Activated effector memory CD4-positive, alpha-beta T cell treated with anti-CD3 and anti-CD28 coated beads, Interleukin-2, amount 50 U/mL, for 16 hours (primary cell): ENCODE results near the gene CHRDL1.
"Not testable (repeated sequence)": the region's sequence is repeated elsewhere in the genome, so short reads cannot be mapped to it uniquely, and the experiment has no call there.

ENCODE experiments used
- DNase-seq: peaks from one replicate; pipeline ENCODE4 v3.0.0-alpha.2; 2020

Gene CHRDL1, protein sequence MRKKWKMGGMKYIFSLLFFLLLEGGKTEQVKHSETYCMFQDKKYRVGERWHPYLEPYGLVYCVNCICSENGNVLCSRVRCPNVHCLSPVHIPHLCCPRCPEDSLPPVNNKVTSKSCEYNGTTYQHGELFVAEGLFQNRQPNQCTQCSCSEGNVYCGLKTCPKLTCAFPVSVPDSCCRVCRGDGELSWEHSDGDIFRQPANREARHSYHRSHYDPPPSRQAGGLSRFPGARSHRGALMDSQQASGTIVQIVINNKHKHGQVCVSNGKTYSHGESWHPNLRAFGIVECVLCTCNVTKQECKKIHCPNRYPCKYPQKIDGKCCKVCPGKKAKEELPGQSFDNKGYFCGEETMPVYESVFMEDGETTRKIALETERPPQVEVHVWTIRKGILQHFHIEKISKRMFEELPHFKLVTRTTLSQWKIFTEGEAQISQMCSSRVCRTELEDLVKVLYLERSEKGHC

GRCh38 chrX:110795645-110796406 lies at the start of gene CHRDL1:
CHRDL1 (minus strand) TSS chrX:110795817; CDS start chrX:110792181, 3,636 bp downstream.
- DNase-seq, result no peak

GRCh38 chrX:110836982-110837381 lies 41.4 kb upstream of the CHRDL1 start:
- DNase-seq, result no peak

DNA sequence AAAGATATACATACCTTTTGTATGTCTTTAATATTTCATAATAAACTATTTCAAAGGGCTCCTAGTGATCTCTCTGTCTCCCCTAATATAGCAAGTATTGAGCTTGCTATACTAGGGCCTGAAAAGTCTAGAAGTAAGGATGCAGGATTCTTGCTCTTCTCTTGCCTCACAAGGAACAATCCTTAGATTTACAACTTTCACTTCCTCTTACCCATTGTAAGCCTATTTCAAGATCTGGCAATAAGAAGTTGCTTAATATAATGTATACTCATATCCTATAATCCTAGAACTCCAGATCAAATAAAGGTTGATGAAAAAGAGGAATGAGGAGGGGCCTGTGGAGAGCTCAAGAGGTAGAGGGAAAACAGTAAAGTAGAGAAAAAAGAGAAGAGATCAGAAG lies 40.8 kb upstream of the CHRDL1 start:
- no peak for DNase-seq

DNA sequence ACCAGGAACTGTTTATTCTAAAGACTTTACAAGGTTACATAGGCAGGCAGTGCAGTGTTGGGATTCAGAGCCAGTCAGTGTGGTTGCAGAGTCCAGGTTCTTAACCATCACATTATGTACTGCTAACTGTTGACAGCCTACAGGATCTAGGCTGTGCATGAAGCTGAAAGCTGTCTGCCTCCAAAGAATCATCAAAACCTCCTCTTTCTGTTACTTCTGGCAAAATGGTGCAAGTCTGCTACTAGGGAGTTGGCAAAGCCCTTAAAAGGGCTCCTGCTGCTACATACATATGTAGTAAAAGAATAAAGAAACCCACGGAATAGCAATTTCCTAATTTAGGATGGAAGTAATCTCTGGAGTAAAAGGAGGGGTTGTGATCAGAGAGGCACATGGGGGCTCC lies 40.4 kb upstream of the CHRDL1 start:
- DNase-seq, result no peak

- DNase-seq, result no peak
Observed at GRCh38 chrX:110825972-110826371, 30.4 kb upstream of the CHRDL1 start.

DNA sequence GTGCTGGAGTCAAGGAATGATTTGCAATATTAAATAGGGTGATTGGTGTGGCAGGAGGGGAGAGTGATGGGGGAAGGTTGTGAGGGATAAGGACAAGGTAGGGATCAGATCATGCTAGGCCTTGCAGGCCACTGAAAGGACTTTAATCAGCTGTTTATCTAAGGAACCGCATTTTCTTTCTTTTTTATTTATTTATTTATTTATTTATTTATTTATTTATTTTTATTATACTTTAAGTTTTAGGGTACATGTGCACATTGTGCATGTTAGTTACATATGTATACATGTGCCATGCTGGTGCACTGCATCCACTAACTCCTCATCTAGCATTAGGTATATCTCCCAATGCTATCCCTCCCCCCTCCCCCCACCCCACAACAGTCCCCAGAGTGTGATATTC lies 20.9 kb upstream of the CHRDL1 start:
- DNase-seq, result not testable (repeated sequence)

GRCh38 chrX:110806145-110806544 lies 10.5 kb upstream of the CHRDL1 start:
- DNase-seq, result no peak

DNA sequence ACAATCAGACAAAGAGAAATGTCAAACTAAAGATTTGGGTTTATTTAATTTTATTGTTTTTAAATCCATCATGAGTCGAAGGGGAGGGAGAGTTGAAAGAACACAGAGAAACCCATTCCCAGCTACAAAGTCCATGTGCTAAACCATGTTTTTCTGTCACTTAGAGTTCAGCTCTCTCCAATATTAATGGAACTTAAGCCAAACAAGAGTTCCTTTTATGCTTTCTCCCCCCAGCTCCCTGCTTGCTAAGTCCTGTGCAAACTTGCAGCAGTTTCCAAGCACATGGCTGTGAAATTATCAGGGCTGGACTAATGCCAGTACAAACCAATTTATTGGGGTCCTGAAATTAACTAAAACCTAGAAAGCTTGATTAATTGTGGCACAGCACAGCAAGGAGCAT lies 9.7 kb upstream of the CHRDL1 start:
- no peak for DNase-seq

- DNase-seq, result no peak
Observed at GRCh38 chrX:110804446-110804845, 8.8 kb upstream of the CHRDL1 start.

GRCh38 chrX:110803506-110803905 lies 7.9 kb upstream of the CHRDL1 start:
- no peak for DNase-seq

- no peak for DNase-seq
Observed at GRCh38 chrX:110796407-110796697, 735 bp upstream of the CHRDL1 start.

GRCh38 chrX:110794601-110795000 lies 1.0 kb downstream of the CHRDL1 start:
- DNase-seq, result no peak

GRCh38 chrX:110791071-110791470 lies 4.5 kb downstream of the CHRDL1 start:
- no peak for DNase-seq

GRCh38 chrX:110786486-110786885 lies 9.1 kb downstream of the CHRDL1 start:
- no peak for DNase-seq

GRCh38 chrX:110759785-110760184 lies 35.8 kb downstream of the CHRDL1 start:
- no peak for DNase-seq

DNA sequence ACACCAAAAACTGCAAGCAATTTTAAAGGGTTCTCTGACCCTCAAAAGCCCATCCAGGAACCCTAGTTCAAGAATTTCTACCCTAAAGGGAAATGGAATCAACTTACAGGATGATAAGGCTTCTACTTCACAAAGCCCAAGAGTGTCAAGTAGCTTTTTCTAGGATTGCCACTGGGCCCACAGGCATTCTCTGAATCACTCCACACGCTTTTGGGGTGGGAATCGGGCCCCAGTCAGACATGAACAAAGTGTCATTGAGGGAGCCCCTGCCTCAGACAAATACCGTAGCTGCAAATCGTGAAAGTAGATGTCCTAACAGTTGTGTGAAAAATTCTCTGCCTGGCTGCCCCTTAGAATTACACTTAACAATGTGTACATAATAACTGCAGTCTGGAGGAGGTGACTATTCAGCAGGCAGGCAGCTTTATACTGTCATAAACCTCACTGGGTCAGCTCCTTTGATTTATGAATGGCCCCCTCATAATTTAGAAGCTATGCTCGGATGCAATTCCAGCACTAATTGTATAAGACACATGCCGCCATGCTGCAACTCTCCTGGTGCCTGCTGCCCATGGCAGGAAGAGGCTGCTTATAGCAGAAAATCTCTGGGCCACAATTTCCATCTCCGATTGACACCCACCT lies 36.7 kb downstream of the CHRDL1 start:
- no peak for DNase-seq

- no peak for DNase-seq
Observed at GRCh38 chrX:110755611-110756010, 40.0 kb downstream of the CHRDL1 start.

- DNase-seq, result no peak
Observed at GRCh38 chrX:110755061-110755460, 40.6 kb downstream of the CHRDL1 start.

DNA sequence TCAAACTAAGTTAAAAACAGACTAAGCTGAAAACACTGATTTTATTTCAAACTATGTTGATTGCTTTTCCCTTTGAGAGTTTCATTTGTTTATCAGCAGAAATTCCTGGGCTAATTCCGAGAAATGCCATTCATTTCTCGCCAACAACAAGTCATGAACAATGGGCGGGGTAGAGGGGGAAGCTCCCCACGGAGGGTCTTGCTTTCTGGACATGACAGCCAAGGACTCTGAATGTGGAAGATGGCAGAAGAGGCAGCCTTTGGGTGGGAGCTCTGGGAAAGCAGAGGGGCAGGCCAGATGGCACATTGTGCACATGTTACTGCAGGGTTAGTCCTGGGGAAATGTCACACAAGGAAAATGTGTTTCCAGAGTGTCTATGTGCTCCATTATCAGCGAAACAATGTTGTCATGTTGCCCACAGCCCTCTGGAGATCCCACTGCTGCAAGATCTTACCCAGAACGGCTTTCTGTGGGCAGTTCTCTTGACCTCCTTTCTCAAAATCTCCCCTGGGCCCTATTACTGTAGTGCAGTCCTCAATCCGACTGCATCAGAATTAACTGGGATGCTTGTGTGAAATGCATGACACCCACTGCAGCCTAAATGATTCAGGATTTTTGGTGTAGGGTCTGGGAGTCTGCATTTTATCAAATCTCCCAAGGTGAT lies 45.0 kb downstream of the CHRDL1 start:
- DNase-seq, result no peak

DNA sequence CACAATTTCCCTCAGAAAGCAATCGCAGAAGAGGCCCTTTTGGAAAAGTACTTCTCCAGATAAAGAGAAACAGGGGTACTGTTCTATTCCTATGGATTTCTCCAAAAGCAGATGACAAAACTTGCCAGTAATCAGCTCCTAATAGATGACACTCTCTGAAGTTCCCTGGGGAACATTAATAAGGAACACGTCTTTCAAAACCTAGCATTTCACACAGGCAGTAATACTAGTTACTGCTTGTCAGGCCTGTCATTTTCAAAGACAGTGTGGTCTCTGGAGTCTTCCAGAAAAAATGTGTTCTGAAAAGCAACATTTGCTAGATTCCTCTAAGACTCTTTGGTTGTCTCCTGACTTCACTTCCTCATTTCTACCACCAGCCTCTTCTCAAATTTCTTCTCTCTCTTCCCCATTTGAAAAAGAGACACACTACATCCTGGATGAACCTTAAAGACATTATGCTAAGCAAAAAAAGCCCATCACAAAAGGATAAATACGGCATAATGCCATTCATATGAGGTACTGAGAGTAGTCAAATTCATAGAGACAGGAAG lies 47.3 kb downstream of the CHRDL1 start:
- DNase-seq, result no peak

DNA sequence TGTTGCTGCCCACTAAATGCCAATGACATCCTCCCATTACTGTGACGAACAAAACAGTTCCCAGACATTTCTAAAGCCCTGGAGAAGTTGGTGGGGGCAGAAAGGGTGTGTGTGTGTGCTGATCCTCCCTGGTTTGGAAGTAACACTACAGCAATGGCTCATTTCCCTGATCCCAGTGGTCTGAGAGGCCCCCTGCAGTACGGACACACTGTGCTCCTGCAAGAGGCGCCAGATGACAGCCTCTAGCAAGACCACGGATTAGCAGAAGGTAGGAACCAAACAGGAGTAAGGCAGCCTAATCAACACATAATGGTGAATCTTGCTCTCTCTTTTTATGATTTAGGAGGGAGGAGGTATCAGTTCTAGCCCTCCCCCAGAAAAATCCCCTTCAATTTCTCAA lies 49.6 kb downstream of the CHRDL1 start:
- DNase-seq, result no peak

DNA sequence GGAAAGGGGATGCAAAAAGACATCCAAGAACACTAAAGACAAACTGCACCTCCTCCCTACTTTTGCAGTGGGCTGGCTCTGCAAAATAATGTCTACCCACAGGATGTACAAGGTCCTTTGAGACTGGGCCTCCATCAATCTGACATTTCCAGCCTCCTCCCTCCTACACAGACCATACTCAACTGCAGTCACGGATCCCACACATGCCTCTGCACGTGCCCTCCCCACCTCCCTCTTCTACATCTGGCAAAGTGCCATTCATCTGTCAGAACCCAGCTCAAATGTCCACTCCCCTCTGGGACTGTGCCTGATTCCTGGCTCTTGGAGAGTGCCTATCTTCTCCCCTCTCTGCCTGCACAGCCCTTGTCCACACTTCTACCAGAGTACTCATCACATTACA lies 50.3 kb downstream of the CHRDL1 start:
- no peak for DNase-seq
